Nephron progenitor cell (in vitro differentiated cells): ENCODE data around the gene SYT12.

Source experiments
- DNase-seq: peaks from one replicate; pipeline ENCODE4 v3.0.0; 2021
- H3K27ac Mint-ChIP-seq: 2 replicates; pipeline ENCODE4 v1.8.0; 2021; ENCODE audit warnings: mild to moderate bottlenecking, moderate library complexity, mixed read lengths
- H3K27me3 Mint-ChIP-seq: 2 replicates; pipeline ENCODE4 v1.8.0; 2021; ENCODE audit warnings: mild to moderate bottlenecking, low read depth, mixed read lengths; ENCODE audit not compliant: poor library complexity
- H3K36me3 Mint-ChIP-seq: 2 replicates; pipeline ENCODE4 v1.8.0; 2021; ENCODE audit warnings: low read depth, mixed read lengths
- H3K4me1 Mint-ChIP-seq: 2 replicates; pipeline ENCODE4 v1.8.0; 2021; ENCODE audit warnings: mixed read lengths
- H3K4me3 Mint-ChIP-seq: 2 replicates; pipeline ENCODE4 v1.8.0; 2021; ENCODE audit warnings: mild to moderate bottlenecking, moderate library complexity, mixed read lengths
- H3K9me3 Mint-ChIP-seq: 2 replicates; pipeline ENCODE4 v1.8.0; 2021; ENCODE audit warnings: mild to moderate bottlenecking, moderate library complexity, mixed read lengths
- CTCF ChIP-seq: fragments of 200-600 bp; sonication (generic); IDR thresholded peaks from 2 replicates; pipeline ENCODE4 v1.5.0; 2021; ENCODE audit warnings: antibody characterized with exemption

Gene SYT12

DNA sequence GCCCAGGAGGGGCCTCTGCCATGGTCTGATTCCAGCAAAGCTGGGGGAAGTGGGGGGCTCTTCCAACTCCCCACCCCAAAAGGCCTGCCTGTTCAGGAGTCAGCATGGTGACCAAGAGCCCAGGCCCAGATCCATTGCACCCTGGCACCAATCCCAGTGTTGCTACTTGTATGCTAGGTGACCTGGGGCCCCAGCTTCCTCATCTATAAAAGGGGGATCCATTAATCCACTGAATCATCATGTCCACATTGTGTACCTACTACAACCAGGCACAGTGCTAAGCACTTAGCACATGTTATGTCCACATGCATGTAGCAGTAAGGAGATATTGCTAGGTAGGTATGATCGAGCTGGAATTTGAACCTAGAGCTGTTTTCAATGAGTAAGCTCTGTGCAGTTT lies 2.0 kb downstream of the SYT12 start:
- Mint-ChIP-seq H3K4me3 (no peak overlapping the region), H3K9me3 (no peaks in the 10 kb centered on the region), H3K27me3 (peaks cover 83% of the 10 kb centered on the region), H3K4me1 (peaks cover 5% of the 10 kb centered on the region), H3K36me3 (no peaks in the 10 kb centered on the region), H3K27ac (no peak overlapping the region)
- TF ChIP-seq CTCF, result no peak
- DNase-seq, result no peak

DNA sequence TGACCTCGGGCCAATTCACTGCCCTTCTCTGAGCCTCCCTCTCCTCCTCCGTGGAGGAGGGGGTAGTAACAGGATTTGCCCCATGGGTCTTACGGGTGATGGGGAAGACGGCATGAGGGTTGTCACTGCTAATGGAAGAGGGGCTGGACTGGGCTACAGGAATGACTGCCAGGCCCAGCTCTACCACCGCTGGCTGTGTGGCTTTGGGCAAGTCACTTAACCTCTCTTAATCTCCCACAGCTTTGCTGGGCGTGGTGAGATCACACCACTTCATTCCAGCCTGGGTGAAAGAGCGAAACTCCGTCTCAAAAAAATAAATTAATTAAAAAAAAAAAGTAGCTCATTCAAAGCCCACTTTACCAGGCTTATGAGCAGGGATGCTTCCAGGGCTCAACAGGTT lies 2.8 kb downstream of the SYT12 start:
- no peak for TF ChIP-seq CTCF
- Mint-ChIP-seq H3K4me1 (peaks cover 5% of the 10 kb centered on the region), H3K4me3 (no peak overlapping the region), H3K27me3 (peaks cover 84% of the 10 kb centered on the region), H3K27ac (no peak overlapping the region), H3K36me3 (no peaks in the 10 kb centered on the region), H3K9me3 (no peaks in the 10 kb centered on the region)
- no peak for DNase-seq

- H3K27me3 Mint-ChIP-seq, result peaks cover 82% of the 10 kb centered on the region
- no peaks in the 10 kb centered on the region for H3K36me3 Mint-ChIP-seq
- no peak overlapping the region for H3K27ac Mint-ChIP-seq
- no peak for TF ChIP-seq CTCF
- DNase-seq, result no peak
- H3K4me1 Mint-ChIP-seq, result peaks cover 5% of the 10 kb centered on the region
- no peak overlapping the region for H3K4me3 Mint-ChIP-seq
- no peaks in the 10 kb centered on the region for H3K9me3 Mint-ChIP-seq
Observed at GRCh38 chr11:67026941-67027340, 4.0 kb downstream of the SYT12 start.

DNA sequence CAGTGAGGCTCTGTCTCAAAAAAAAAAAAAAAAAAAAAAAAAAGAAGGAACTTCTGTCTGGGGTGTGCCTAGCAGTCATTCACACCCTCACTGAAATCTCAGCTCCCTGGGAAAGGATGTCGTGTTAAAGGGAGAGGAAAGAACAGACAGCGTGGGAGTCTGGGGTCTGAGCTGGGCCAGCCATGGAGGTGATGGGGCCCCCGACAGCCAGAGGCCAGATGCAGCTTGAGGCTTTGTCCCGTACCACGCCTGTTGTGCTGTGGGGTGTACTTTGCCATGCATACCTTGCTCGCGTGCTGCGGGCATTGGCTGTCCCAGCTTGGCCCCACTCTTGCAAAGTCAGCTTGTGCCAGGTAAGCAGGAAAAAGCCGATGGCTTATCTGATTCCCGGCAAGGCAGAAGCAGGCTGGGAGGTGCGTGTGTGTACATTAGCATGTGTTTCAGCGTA lies 4.6 kb downstream of the SYT12 start:
- Mint-ChIP-seq H3K4me3 (no peak overlapping the region), H3K4me1 (peaks cover 5% of the 10 kb centered on the region), H3K27me3 (peaks cover 82% of the 10 kb centered on the region), H3K9me3 (no peaks in the 10 kb centered on the region), H3K27ac (no peak overlapping the region), H3K36me3 (no peaks in the 10 kb centered on the region)
- no peak for DNase-seq
- no peak for TF ChIP-seq CTCF

- no peak for DNase-seq
- H3K27me3 Mint-ChIP-seq, result peaks cover 80% of the 10 kb centered on the region
- no peak overlapping the region for H3K27ac Mint-ChIP-seq
- H3K4me3 Mint-ChIP-seq, result no peak overlapping the region
- H3K9me3 Mint-ChIP-seq, result no peaks in the 10 kb centered on the region
- peaks cover 5% of the 10 kb centered on the region for H3K4me1 Mint-ChIP-seq
- no peaks in the 10 kb centered on the region for H3K36me3 Mint-ChIP-seq
- no peak for TF ChIP-seq CTCF
Observed at GRCh38 chr11:67027943-67028542, 5.1 kb downstream of the SYT12 start.

DNA sequence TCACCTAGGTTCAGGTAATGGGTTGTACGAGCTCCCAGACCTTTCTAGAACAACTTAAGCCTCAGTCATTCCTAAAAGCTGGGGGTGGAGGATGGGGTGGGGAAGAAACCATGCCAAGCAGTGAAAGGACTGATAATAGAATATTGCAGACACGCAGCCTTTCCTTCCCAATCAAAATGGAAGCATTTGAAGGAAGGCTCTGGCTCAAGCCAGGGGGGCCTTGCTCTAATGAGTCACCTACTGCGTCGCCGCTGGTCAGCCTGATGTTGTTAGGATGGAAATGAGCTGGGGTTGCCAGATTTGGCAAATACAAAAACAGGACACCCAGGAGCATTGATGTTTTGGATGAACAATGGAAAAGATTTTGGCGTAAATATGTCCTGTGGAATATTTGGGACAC lies 6.2 kb downstream of the SYT12 start:
- H3K27me3 Mint-ChIP-seq, result peaks cover 73% of the 10 kb centered on the region
- no peaks in the 10 kb centered on the region for H3K36me3 Mint-ChIP-seq
- DNase-seq, result no peak
- no peak overlapping the region for H3K27ac Mint-ChIP-seq
- no peak overlapping the region for H3K4me3 Mint-ChIP-seq
- no peak for TF ChIP-seq CTCF
- H3K4me1 Mint-ChIP-seq, result peaks cover 11% of the 10 kb centered on the region
- no peaks in the 10 kb centered on the region for H3K9me3 Mint-ChIP-seq
